ENCODE results near the gene FGFBP3.

GRCh38 chr10:91909117-91909677 is at the start of gene FGFBP3:
- TF ChIP-seq, protein P1, sequence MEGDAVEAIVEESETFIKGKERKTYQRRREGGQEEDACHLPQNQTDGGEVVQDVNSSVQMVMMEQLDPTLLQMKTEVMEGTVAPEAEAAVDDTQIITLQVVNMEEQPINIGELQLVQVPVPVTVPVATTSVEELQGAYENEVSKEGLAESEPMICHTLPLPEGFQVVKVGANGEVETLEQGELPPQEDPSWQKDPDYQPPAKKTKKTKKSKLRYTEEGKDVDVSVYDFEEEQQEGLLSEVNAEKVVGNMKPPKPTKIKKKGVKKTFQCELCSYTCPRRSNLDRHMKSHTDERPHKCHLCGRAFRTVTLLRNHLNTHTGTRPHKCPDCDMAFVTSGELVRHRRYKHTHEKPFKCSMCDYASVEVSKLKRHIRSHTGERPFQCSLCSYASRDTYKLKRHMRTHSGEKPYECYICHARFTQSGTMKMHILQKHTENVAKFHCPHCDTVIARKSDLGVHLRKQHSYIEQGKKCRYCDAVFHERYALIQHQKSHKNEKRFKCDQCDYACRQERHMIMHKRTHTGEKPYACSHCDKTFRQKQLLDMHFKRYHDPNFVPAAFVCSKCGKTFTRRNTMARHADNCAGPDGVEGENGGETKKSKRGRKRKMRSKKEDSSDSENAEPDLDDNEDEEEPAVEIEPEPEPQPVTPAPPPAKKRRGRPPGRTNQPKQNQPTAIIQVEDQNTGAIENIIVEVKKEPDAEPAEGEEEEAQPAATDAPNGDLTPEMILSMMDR (IDR thresholded peaks at IDR 0.05) = no peak
- TF ChIP-seq POLR2A (IDR thresholded peaks at IDR 0.05) = no peak
